SK-N-SH (cell line): Measurements from ENCODE around the gene PLCXD1.

ENCODE experiments used
- CTCF ChIP-seq: fragments of 200-600 bp; sonication (generic); IDR thresholded peaks from 2 replicates; pipeline ENCODE4 v1.6.1; 2017; ENCODE audit warnings: antibody characterized with exemption, mild to moderate bottlenecking, moderate library complexity
- ELF1 ChIP-seq: IDR thresholded peaks from 2 replicates; pipeline ENCODE4 v1.4.0; 2012
- EP300 ChIP-seq, 2 experiments: IDR thresholded peaks; 2 replicates each; pipeline versions ENCODE4 v1.4.0 to v1.6.1; 2012; ENCODE audit warnings: borderline replicate concordance in 1 of 2, low read depth in 1 of 2, low read length in 1 of 2
- FOXJ3 ChIP-seq: sonication (generic); formaldehyde crosslinking; IDR thresholded peaks from 2 replicates; pipeline ENCODE4 v1.5.1; 2020; ENCODE audit warnings: mild to moderate bottlenecking, missing genetic modification reagents
- GATA2 ChIP-seq: sonication (generic); formaldehyde crosslinking; IDR thresholded peaks from 2 replicates; pipeline ENCODE4 v1.5.0; 2020; ENCODE audit warnings: mild to moderate bottlenecking, missing genetic modification reagents
- MXI1 ChIP-seq: IDR thresholded peaks from 2 replicates; pipeline ENCODE4 v1.6.1; 2012; ENCODE audit warnings: mild to moderate bottlenecking, low read depth, low read length, improper control_type of control experiment
- POLR2AphosphoS5 ChIP-seq: IDR thresholded peaks from 2 replicates; pipeline ENCODE4 v1.6.1; 2012; ENCODE audit warnings: low read depth, low read length
- RAD21 ChIP-seq: IDR thresholded peaks from 2 replicates; pipeline ENCODE4 v1.6.1; 2012; ENCODE audit warnings: mild to moderate bottlenecking, low read length
- REST ChIP-seq: IDR thresholded peaks from 2 replicates; pipeline ENCODE4 v1.6.1; 2012; ENCODE audit warnings: mild to moderate bottlenecking, low read depth, low read length, moderate library complexity
- RFX5 ChIP-seq: IDR thresholded peaks from 2 replicates; pipeline ENCODE4 v1.6.1; 2012; ENCODE audit warnings: mild to moderate bottlenecking, improper control_type of control experiment, low read length
- SIN3A ChIP-seq: IDR thresholded peaks from 2 replicates; pipeline ENCODE4 v1.6.1; 2012; ENCODE audit warnings: low read depth, mild to moderate bottlenecking, low read length, moderate library complexity, borderline replicate concordance
- SMC3 ChIP-seq: IDR thresholded peaks from 2 replicates; pipeline ENCODE4 v1.6.1; 2012; ENCODE audit warnings: low read depth, low read length, improper control_type of control experiment
- TAF1 ChIP-seq: IDR thresholded peaks from 2 replicates; pipeline ENCODE4 v1.6.1; 2012; ENCODE audit warnings: low read depth, mild to moderate bottlenecking, low read length, moderate library complexity, borderline replicate concordance
- YY1 ChIP-seq: IDR thresholded peaks from 2 replicates; pipeline ENCODE4 v1.4.0; 2012; ENCODE audit warnings: low read depth, mild to moderate bottlenecking

GRCh38 chrX:252957-253291, 28.3 kb upstream of the PLCXD1 start:
- TF ChIP-seq CTCF, result no peak
- TF ChIP-seq EP300 (IDR thresholded peaks at IDR 0.05; ENCODE audit: borderline replicate concordance in 1 of 2, low read depth in 1 of 2, low read length in 1 of 2), result no peak
- TF ChIP-seq MXI1, result no peak
- no peak for TF ChIP-seq TAF1
- TF ChIP-seq FOXJ3 (CRISPR knock-in tag), result no peak
- TF ChIP-seq POLR2AphosphoS5, result no peak
- no peak for TF ChIP-seq SIN3A
- TF ChIP-seq REST, result no peak
- no peak for TF ChIP-seq YY1
- no peak for TF ChIP-seq SMC3
- TF ChIP-seq RFX5, result no peak
- TF ChIP-seq GATA2 (CRISPR knock-in tag), result no peak
- TF ChIP-seq ELF1, result no peak
- TF ChIP-seq RAD21, result no peak
